HG03196 (cell line): ENCODE data around the gene KRTAP19-6.
"Not testable (repeated sequence)": the region's sequence is repeated elsewhere in the genome, so short reads cannot be mapped to it uniquely, and the experiment has no call there.

Experiments
- ATAC-seq: cut with Tn5 transposase; IDR thresholded peaks from one replicate; pipeline ENCODE4 v1.9.1; 2021; ENCODE audit not compliant: unreplicated experiment

Gene KRTAP19-6

GRCh38 chr21:30541764-30542163 is at the start of gene KRTAP19-6:
KRTAP19-6 (minus strand) TSS chr21:30541864; CDS start chr21:30541833, 31 bp downstream.
- no peak for ATAC-seq

- no peak for ATAC-seq
These were observed 48.6 kb upstream of the KRTAP19-6 start, which contains the start of gene KRTAP22-2 for GRCh38 chr21:30590297-30590696. KRTAP22-2 (minus strand) TSS chr21:30590397.

DNA sequence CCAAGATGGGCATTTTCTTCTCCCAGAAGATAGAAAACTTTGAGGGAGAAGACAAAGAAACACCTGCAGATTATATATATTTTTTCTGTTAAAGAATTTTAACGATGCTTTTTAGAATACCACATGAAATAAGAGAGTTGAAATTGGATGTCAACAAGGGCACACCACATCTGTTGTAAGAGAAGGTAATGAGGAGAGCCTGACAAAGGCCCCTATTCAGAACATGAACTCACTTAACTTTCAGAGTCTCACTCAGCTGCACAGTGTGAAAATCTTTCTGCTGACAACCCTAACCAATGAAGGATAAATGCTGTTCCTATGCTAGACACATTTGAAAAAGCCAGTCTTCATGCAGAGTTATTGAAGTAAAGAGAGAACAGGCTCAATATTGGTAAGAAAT is 41.2 kb upstream of the KRTAP19-6 start:
- no peak for ATAC-seq

DNA sequence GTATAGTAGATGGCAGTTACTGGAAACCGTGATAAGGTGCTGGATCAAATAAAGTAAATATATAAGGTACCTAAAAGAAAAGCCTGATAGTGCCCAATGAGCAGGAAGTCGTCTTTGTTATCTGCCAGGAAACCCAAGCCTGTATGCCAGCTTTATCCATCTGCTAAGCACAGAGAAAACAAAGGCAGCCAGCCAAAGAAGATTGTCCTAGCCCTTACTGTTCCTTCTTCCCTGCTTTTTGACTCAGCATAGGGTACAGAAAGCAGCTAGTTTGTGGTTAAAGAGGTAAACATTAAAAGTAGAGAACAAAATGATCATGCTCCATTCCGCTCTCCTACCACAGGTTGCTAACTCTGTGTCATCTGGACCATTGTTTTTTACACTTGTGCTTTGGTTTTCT is 38.5 kb upstream of the KRTAP19-6 start:
- no peak for ATAC-seq

- no peak for ATAC-seq
These were observed 37.7 kb upstream of the KRTAP19-6 start for GRCh38 chr21:30579346-30579745.

DNA sequence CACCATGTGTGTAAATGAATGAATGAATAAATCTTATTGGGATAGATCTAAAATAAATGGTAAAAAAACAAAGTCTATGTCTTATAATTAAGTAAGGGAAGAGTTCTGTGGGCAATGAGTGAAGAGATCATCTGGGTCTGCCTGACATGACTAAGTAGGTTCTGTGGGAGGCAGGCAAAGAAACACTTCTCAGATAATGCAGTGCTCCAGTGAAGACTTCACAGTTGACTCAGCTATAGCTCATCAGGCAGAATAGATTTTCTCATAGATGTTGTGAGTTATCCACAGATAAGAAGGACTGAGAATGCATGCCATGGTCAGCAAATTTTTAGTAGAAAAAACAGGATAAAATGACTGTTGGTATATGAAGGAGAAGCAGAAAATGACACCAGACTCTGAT is 36.1 kb upstream of the KRTAP19-6 start:
- no peak for ATAC-seq

- ATAC-seq: no peak
These were observed 26.0 kb upstream of the KRTAP19-6 start for GRCh38 chr21:30567617-30568016.

DNA sequence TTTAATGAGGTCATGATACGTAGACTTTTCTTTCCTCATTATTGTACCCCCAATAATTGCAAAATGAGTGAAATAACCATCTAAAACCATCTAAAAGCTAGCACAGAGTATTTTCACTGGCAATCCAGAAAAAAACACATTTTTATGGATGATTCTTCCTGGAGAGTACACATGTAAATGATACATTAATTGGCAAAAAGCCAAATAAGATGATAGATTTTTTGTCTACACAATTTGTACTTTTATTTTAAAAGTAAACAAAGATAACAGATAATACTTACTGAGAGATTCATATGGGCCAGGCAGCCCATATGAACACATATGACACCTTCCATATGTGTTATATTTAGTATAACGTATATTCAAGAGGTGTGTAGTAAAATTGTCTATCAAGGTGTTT is 22.0 kb upstream of the KRTAP19-6 start:
- ATAC-seq: no peak

GRCh38 chr21:30563072-30563471 is 21.4 kb upstream of the KRTAP19-6 start:
- ATAC-seq: no peak

- ATAC-seq: no peak
These were observed 20.3 kb upstream of the KRTAP19-6 start for GRCh38 chr21:30561957-30562356.

- ATAC-seq: no peak
These were observed 19.7 kb upstream of the KRTAP19-6 start, which contains the start of gene KRTAP19-7 for GRCh38 chr21:30561264-30561895. KRTAP19-7 (minus strand) TSS chr21:30561314; CDS start chr21:30561289, 25 bp downstream.

DNA sequence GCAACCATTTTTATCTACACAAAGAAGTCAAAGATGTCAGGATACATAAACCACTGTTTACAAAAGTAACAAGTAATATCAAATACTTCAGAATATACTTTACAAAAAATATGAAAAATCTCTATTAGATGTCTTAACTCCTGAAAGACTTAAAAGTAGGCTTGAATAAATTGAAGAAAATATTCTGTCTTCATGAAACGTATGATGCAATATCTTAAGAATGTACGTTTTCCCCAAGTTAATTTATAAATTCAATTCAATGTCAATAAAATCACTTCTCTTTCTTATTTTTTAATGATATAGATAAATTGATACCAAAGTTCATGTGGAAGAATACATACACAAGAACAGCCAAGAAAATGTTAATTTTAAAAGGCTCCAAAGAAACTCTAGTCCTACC is 13.4 kb upstream of the KRTAP19-6 start:
- no peak for ATAC-seq

DNA sequence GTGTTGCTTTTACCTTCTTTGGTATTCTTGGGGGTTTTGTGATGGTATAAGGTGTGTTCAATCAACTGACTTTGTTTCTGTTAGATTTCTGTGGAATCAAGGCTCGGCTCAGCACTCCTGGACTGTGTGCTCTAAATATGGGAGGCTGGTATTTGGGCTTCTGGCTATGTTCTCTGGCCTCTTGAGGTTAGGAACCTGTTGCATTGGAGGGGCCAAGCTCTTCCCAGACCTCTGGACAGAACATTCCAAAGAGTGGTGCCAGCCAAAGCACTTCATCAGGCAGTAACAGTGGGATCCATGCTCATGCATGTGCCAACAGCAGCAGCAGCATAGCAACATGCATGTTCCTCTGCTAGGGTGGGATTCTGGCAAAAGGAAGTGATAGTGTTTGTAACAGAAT is 11.1 kb upstream of the KRTAP19-6 start:
- ATAC-seq: no peak

GRCh38 chr21:30518876-30519275 is 22.8 kb downstream of the KRTAP19-6 start:
- no peak for ATAC-seq

GRCh38 chr21:30515681-30516080 is 26.0 kb downstream of the KRTAP19-6 start:
- no peak for ATAC-seq

DNA sequence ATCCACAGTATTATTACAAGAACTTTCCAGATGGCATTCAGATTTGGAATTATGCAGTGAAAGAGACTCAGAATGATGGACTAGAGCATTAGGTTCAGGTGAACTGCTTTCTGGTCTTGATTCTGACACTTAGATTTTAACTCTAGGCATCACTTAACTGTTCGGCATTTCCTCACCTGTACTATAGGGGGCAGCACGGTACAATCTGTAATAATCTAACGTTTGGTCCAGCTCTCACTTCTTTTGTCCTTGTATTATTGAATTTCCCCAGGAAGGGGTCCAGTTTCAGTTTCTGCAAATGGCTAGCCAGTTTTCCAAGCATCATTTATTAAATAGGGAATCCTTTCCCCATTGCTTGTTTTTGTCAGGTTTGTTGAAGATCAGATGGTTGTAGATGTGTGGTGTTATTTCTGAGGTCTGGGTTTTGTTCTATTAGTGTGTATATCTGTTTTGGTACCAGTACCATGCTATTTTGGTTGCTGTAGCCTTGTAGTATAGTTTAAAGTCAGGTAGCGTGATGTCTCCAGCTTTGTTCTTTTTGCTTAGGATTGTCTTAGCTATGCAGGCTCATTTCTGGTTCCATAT is 36.0 kb downstream of the KRTAP19-6 start:
- not testable (repeated sequence) for ATAC-seq

GRCh38 chr21:30502041-30502440 is 39.6 kb downstream of the KRTAP19-6 start, which contains the start of gene KRTAP19-5:
KRTAP19-5 (minus strand) TSS chr21:30502141; CDS start chr21:30502090, 51 bp downstream.
- no peak for ATAC-seq

- no peak for ATAC-seq
These were observed 44.6 kb downstream of the KRTAP19-6 start, which contains the start of gene KRTAP19-4 for GRCh38 chr21:30497065-30497464. KRTAP19-4 (minus strand) TSS chr21:30497165; CDS start chr21:30497110, 55 bp downstream.

- ATAC-seq: no peak
These were observed 49.7 kb downstream of the KRTAP19-6 start, which contains the start of gene KRTAP19-3 for GRCh38 chr21:30491963-30492428. KRTAP19-3 (minus strand) TSS chr21:30492013; CDS start chr21:30491957, 56 bp downstream.
